SK-N-SH treated with all-trans-retinoic acid at 6 μM for 48 hours (cell line): ENCODE measurements around the gene CIBAR2.

Source experiments
- ATAC-seq: fragments of 200-7000 bp; cut with Tn5 transposase; 3 replicates; pipeline ENCODE4 v1.9.1; 2020; ENCODE audit warnings: mild to moderate bottlenecking, moderate library complexity
- ARNTL ChIP-seq: fragments of 450-650 bp; formaldehyde crosslinking; IDR thresholded peaks from 2 replicates; pipeline ENCODE4 v1.5.0; 2020; ENCODE audit warnings: low read depth, mild to moderate bottlenecking, moderate library complexity, borderline replicate concordance
- BACH2 ChIP-seq: fragments of 250-450 bp; sonication (Bioruptor Pico); IDR thresholded peaks from 2 replicates; pipeline ENCODE4 v1.9.0; 2021; ENCODE audit warnings: mild to moderate bottlenecking, borderline replicate concordance
- CREB5 ChIP-seq: fragments of 250-450 bp; sonication (Bioruptor Pico); IDR thresholded peaks from 2 replicates; pipeline ENCODE4 v1.5.1; 2020; ENCODE audit warnings: low read depth, mild to moderate bottlenecking, moderate library complexity
- CSDC2 ChIP-seq: fragments of 250-450 bp; sonication (Bioruptor Pico); IDR thresholded peaks from 2 replicates; pipeline ENCODE4 v1.5.0; 2020; ENCODE audit warnings: mild to moderate bottlenecking, moderate library complexity
- ESRRG ChIP-seq: fragments of 250-450 bp; sonication (Bioruptor Pico); IDR thresholded peaks from 2 replicates; pipeline ENCODE4 v1.6.1; 2021; ENCODE audit warnings: mild to moderate bottlenecking
- GLIS3 ChIP-seq: fragments of 250-450 bp; sonication (Bioruptor Pico); IDR thresholded peaks from 2 replicates; pipeline ENCODE4 v1.5.0; 2020; ENCODE audit warnings: mild to moderate bottlenecking, moderate library complexity
- ISL1 ChIP-seq: fragments of 250-450 bp; sonication (Bioruptor Pico); IDR thresholded peaks from 2 replicates; pipeline ENCODE4 v2.1.2; 2022; ENCODE audit warnings: mild to moderate bottlenecking, moderate library complexity
- OSR1 ChIP-seq: fragments of 250-450 bp; sonication (Bioruptor Pico); IDR thresholded peaks from 2 replicates; pipeline ENCODE4 v1.8.0; 2022; ENCODE audit warnings: moderate library complexity, mild to moderate bottlenecking, inconsistent platforms
- PATZ1 ChIP-seq: fragments of 250-450 bp; sonication (Bioruptor Pico); IDR thresholded peaks from 2 replicates; pipeline ENCODE4 v1.8.0; 2020; ENCODE audit warnings: mild to moderate bottlenecking, moderate library complexity, borderline replicate concordance
- POU6F1 ChIP-seq: fragments of 250-450 bp; sonication (Bioruptor Pico); IDR thresholded peaks from 2 replicates; pipeline ENCODE4 v1.8.0; 2021; ENCODE audit warnings: low read depth, mild to moderate bottlenecking, moderate library complexity, borderline replicate concordance
- PPARA ChIP-seq: fragments of 250-450 bp; sonication (Bioruptor Pico); IDR thresholded peaks from 2 replicates; pipeline ENCODE4 v1.5.0; 2020; ENCODE audit warnings: mild to moderate bottlenecking, borderline replicate concordance
- SNAI2 ChIP-seq: fragments of 250-450 bp; sonication (Bioruptor Pico); IDR thresholded peaks from 2 replicates; pipeline ENCODE4 v1.5.0; 2020; ENCODE audit warnings: mild to moderate bottlenecking, moderate library complexity
- TCF4 ChIP-seq: fragments of 250-450 bp; sonication (Bioruptor Pico); IDR thresholded peaks from 2 replicates; pipeline ENCODE4 v1.8.0; 2021; ENCODE audit warnings: mild to moderate bottlenecking, moderate library complexity, borderline replicate concordance
- ZFP3 ChIP-seq: fragments of 250-450 bp; sonication (Bioruptor Pico); IDR thresholded peaks from 2 replicates; pipeline ENCODE4 v1.5.0; 2020; ENCODE audit warnings: mild to moderate bottlenecking, moderate library complexity
- ZFP30 ChIP-seq: fragments of 450-650 bp; formaldehyde crosslinking; IDR thresholded peaks from 2 replicates; pipeline ENCODE4 v1.5.0; 2022; ENCODE audit warnings: mild to moderate bottlenecking, moderate library complexity
- ZNF565 ChIP-seq: fragments of 450-650 bp; formaldehyde crosslinking; conservative IDR thresholded peaks from 2 replicates; pipeline ENCODE4 v1.5.0; 2020; ENCODE audit warnings: low read depth, mild to moderate bottlenecking, moderate library complexity
- ZNF70 ChIP-seq: fragments of 450-650 bp; formaldehyde crosslinking; IDR thresholded peaks from 2 replicates; pipeline ENCODE4 v1.5.0; 2020; ENCODE audit warnings: mild to moderate bottlenecking, moderate library complexity
- ZNF8 ChIP-seq: fragments of 450-650 bp; formaldehyde crosslinking; IDR thresholded peaks from 2 replicates; pipeline ENCODE4 v1.5.0; 2020; ENCODE audit warnings: mild to moderate bottlenecking, moderate library complexity
- TF ChIP-seq, protein P1 (sequence below): fragments of 250-450 bp; sonication (Bioruptor Pico); IDR thresholded peaks from 2 replicates; pipeline ENCODE4 v1.5.0; 2020; ENCODE audit warnings: mild to moderate bottlenecking, moderate library complexity
- TF ChIP-seq, protein P2 (sequence below): fragments of 250-450 bp; sonication (Bioruptor Pico); IDR thresholded peaks from 2 replicates; pipeline ENCODE4 v1.5.1; 2021; ENCODE audit warnings: mild to moderate bottlenecking, moderate library complexity

The CIBAR2 gene

DNA sequence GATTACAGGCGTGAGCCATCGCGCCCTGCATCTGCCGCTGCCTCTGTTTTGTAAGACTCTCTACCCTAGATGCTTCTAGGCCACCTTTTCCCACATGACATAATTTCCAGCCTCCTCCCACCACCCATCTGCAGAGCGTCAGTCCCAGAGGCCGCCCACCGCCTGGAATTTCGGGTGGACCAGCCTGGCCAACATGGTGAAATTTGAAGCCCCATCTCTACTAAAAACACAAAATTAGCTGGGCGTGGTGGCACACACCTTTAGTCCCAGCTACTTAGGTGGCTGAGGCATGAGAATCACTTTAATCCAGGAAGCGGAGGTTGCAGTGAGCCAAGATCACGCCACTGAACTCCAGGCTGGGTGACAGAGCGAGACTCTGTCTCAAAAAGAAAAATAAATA lies 5.1 kb upstream of the CIBAR2 start:
- no peak for ATAC-seq
- TF ChIP-seq ESRRG (CRISPR knock-in tag) = no peak
- TF ChIP-seq ARNTL (CRISPR knock-in tag) = no peak
- TF ChIP-seq ZFP3 (CRISPR knock-in tag) = no peak
- TF ChIP-seq, protein P1, sequence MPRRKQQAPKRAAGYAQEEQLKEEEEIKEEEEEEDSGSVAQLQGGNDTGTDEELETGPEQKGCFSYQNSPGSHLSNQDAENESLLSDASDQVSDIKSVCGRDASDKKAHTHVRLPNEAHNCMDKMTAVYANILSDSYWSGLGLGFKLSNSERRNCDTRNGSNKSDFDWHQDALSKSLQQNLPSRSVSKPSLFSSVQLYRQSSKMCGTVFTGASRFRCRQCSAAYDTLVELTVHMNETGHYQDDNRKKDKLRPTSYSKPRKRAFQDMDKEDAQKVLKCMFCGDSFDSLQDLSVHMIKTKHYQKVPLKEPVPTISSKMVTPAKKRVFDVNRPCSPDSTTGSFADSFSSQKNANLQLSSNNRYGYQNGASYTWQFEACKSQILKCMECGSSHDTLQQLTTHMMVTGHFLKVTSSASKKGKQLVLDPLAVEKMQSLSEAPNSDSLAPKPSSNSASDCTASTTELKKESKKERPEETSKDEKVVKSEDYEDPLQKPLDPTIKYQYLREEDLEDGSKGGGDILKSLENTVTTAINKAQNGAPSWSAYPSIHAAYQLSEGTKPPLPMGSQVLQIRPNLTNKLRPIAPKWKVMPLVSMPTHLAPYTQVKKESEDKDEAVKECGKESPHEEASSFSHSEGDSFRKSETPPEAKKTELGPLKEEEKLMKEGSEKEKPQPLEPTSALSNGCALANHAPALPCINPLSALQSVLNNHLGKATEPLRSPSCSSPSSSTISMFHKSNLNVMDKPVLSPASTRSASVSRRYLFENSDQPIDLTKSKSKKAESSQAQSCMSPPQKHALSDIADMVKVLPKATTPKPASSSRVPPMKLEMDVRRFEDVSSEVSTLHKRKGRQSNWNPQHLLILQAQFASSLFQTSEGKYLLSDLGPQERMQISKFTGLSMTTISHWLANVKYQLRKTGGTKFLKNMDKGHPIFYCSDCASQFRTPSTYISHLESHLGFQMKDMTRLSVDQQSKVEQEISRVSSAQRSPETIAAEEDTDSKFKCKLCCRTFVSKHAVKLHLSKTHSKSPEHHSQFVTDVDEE (CRISPR knock-in tag) = no peak
- no peak for TF ChIP-seq GLIS3 (CRISPR knock-in tag)
- TF ChIP-seq OSR1 (CRISPR knock-in tag) = no peak

DNA sequence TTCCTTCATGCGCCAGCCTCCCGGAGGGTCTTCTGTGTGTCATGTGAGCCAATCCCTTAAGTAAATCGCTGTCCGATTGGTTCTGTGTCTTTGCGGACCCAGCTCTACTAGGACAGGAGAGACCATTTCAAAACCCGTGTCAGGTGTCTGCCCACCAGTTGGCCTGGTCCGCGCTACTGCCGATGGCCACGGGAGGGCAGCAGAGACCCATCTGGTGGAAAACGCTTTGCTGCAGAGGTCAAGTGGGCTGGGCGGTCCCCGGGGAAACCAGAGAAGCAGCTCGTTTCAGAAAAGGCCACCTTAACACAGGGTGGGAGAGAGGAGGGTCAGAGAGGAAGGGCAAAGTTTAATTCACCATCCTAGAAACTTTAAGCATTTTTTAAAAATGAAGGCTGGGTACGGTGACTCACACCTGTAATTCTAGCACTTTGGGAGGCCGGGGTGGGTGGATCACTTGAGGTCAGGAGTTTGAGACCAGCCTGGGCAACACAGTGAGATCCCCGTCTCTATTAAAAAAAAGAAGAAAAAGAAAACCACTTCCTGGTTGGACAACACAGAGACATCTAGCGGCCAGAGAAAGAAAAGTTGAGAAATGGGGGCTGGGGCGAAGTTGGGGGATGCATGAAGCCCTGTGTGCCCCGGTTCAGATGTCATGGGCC lies 2.8 kb upstream of the CIBAR2 start:
- peak; percentile 94 for ATAC-seq
- no peak for TF ChIP-seq PPARA
- no peak for TF ChIP-seq CREB5
- TF ChIP-seq ARNTL (CRISPR knock-in tag) = no peak
- TF ChIP-seq ESRRG (CRISPR knock-in tag) = no peak

DNA sequence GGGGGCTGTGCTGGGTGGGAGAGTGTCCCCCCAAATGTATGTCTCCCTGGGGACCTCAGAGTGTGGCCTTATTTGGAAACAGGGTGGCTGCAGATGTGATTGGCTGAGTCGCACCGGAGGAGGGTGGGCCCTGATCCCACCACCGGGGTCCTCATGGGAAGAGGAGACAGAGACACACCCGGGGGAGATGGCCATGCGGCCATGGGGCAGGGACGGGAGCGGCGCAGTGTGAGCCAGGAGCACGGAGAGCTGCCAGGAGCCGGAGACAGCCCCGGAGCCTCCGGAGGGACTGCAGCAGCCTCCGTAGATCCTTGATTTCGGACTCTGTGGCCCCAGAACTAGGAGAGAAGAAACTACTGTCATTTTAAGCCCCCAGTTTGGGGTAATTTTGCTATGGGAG lies 1.6 kb upstream of the CIBAR2 start:
- TF ChIP-seq ZNF70 (no peak), ARNTL (CRISPR knock-in tag) (no peak)
- no peak for ATAC-seq

GRCh38 chr16:85113168-85113733 lies 979 bp upstream of the CIBAR2 start:
- no peak for ATAC-seq

DNA sequence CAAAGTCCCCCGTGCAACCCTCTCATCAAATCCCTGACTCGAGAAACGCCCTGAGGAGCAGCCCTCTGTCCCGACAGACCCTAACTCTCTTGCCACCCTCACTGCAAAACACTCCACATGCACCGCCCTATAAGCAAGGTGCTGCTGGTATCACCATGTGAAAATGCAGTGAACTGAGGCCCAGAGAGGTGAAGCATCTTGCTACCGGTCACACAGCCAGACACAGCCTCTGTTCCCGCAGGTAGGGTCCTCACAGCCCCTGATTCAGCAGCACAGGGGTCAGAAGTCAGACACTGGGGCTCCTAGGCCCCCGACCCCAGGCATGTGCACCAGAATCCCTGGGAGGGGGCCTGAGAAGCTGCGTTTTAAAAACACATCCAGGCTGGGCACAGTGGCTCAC lies 1.1 kb downstream of the CIBAR2 start:
- no peak for TF ChIP-seq ZFP30
- TF ChIP-seq POU6F1 (CRISPR knock-in tag) = no peak
- TF ChIP-seq ZNF70 = no peak

More at GRCh38 chr16:85113168-85113733, 979 bp upstream of the CIBAR2 start:
- TF ChIP-seq ISL1 (CRISPR knock-in tag) = no peak

DNA sequence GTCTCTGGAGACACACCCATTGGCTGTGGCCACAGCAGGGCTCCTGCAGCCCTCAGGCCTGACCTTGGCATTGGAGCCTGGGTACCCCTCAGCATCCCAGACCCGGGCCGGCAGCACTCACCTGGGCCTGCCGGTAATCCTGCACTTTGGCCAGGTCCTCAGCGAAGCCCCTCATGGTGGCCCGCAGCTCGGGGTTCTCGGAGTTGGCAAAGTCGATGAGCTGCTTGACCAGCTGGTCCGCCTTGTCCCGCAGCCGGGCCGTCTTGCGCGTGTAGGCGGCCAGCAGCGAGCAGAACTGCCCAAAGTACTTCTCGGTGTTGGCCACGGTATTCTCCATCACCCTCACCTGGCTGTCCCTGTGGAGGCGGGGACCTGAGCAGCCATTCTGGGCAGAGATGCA lies 2.2 kb downstream of the CIBAR2 start:
- no peak for TF ChIP-seq PPARA
- TF ChIP-seq ZNF8 = no peak
- TF ChIP-seq, protein P2, sequence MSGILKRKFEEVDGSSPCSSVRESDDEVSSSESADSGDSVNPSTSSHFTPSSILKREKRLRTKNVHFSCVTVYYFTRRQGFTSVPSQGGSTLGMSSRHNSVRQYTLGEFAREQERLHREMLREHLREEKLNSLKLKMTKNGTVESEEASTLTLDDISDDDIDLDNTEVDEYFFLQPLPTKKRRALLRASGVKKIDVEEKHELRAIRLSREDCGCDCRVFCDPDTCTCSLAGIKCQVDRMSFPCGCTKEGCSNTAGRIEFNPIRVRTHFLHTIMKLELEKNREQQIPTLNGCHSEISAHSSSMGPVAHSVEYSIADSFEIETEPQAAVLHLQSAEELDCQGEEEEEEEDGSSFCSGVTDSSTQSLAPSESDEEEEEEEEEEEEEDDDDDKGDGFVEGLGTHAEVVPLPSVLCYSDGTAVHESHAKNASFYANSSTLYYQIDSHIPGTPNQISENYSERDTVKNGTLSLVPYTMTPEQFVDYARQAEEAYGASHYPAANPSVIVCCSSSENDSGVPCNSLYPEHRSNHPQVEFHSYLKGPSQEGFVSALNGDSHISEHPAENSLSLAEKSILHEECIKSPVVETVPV (CRISPR knock-in tag) = no peak
- TF ChIP-seq BACH2 (CRISPR knock-in tag) = no peak
- no peak for TF ChIP-seq CSDC2 (CRISPR knock-in tag)
- TF ChIP-seq, protein P1 (CRISPR knock-in tag) = no peak
- TF ChIP-seq PATZ1 (CRISPR knock-in tag) = no peak
- no peak for TF ChIP-seq GLIS3 (CRISPR knock-in tag)
- TF ChIP-seq ZNF565 (CRISPR knock-in tag) = no peak
- no peak for TF ChIP-seq ARNTL (CRISPR knock-in tag)
- no peak for TF ChIP-seq SNAI2 (CRISPR knock-in tag)
- no peak for TF ChIP-seq TCF4 (CRISPR knock-in tag)
- no peak for TF ChIP-seq ZNF70
- no peak for ATAC-seq

More for the DNA sequence above, 1.1 kb downstream of the CIBAR2 start:
- no peak for ATAC-seq
